PC-9 (cell line): ENCODE results near the gene ATG10. TPM values are rescaled to one million over a fixed set of nuclear protein-coding genes. Genes with fewer than 3 reads are reported as not detected.

Experiments
- BruUV-seq: library from RNA; stranded (reverse); fragments of 400-500 nt; replicated peaks from 2 replicates; lab custom pipeline; 2021; lab: Mats Ljungman, UMichigan
- CTCF ChIA-PET: fragments of 300-600 bp; sonication (Branson Sonifier 250); formaldehyde crosslinking; loops from one replicate; lab custom pipeline; 2022; ENCODE audit warnings: antibody characterized with exemption; lab: Charles Lee
- POLR2A ChIA-PET: fragments of 300-600 bp; sonication (Branson Sonifier 250); formaldehyde crosslinking; loops from one replicate; lab custom pipeline; 2022; ENCODE audit warnings: antibody characterized with exemption; ENCODE audit not compliant: unreplicated experiment; lab: Charles Lee
- DNase-seq, 2 experiments: peaks; one replicate each; pipeline versions ENCODE4 v3.0.0 to v3.0.0-alpha.2; 2015 to 2022; ENCODE audit warnings: mixed read lengths in 1 of 2
- H2AFZ ChIP-seq: fragments of 200-600 bp; sonication (generic); 2 replicates; pipeline ENCODE4 v1.8.1; 2017; ENCODE audit warnings: antibody characterized with exemption
- H3F3A ChIP-seq: fragments of 200-600 bp; sonication (generic); 2 replicates; pipeline ENCODE4 v1.8.1; 2017; ENCODE audit warnings: antibody characterized with exemption, mild to moderate bottlenecking, low read depth; ENCODE audit not compliant: insufficient read depth
- H3K27ac ChIP-seq: fragments of 200-600 bp; sonication (generic); 2 replicates; pipeline ENCODE4 v1.6.1; 2016; ENCODE audit warnings: mixed run types
- H3K27me3 ChIP-seq: fragments of 200-600 bp; sonication (generic); 2 replicates; pipeline ENCODE4 v1.6.1; 2016; ENCODE audit warnings: low read depth, mixed run types; ENCODE audit not compliant: insufficient read depth
- H3K36me3 ChIP-seq: fragments of 200-600 bp; sonication (generic); 2 replicates; pipeline ENCODE4 v1.6.1; 2016; ENCODE audit warnings: low read depth, mixed run types
- H3K4me1 ChIP-seq: fragments of 200-600 bp; sonication (generic); replicated peaks from 2 replicates; pipeline ENCODE4 v1.6.1; 2016; ENCODE audit warnings: mixed run types; ENCODE audit not compliant: insufficient read depth
- H3K4me2 ChIP-seq: fragments of 200-600 bp; sonication (generic); 2 replicates; pipeline ENCODE4 v1.6.1; 2017; ENCODE audit warnings: mixed run types
- H3K4me3 ChIP-seq: fragments of 200-600 bp; sonication (generic); 2 replicates; pipeline ENCODE4 v1.6.1; 2016; ENCODE audit warnings: mixed run types
- H3K79me2 ChIP-seq: fragments of 200-600 bp; sonication (generic); 2 replicates; pipeline ENCODE4 v1.6.1; 2017; ENCODE audit warnings: low read depth, mixed run types
- H3K9me2 ChIP-seq: fragments of 200-600 bp; sonication (generic); 2 replicates; pipeline ENCODE4 v1.8.1; 2017; ENCODE audit warnings: mild to moderate bottlenecking; ENCODE audit not compliant: insufficient read depth
- H3K9me3 ChIP-seq: fragments of 200-600 bp; sonication (generic); 2 replicates; pipeline ENCODE4 v1.8.1; 2016; ENCODE audit warnings: low read depth; ENCODE audit not compliant: insufficient read depth
- H4K20me1 ChIP-seq: fragments of 200-600 bp; sonication (generic); 2 replicates; pipeline ENCODE4 v1.8.1; 2017; ENCODE audit not compliant: insufficient read depth
- EZH2 ChIP-seq: fragments of 200-600 bp; sonication (generic); IDR thresholded peaks from 2 replicates; pipeline ENCODE4 v1.8.0; 2017; ENCODE audit warnings: antibody characterized with exemption, low read depth
- intact Hi-C: fragments of 100-400 bp; cut with micrococcal nuclease; formaldehyde crosslinking; loops from one replicate; pipeline ENCODE4 v1.10.0; 2022; ENCODE audit not compliant: unreplicated experiment
- total RNA-seq: library from RNA; stranded (reverse); gene quantifications from 2 replicates; pipeline ENCODE4 v1.2.3, GENCODE V29; 2021
- TF ChIP-seq, protein P1 (sequence below): fragments of 200-600 bp; sonication (generic); conservative IDR thresholded peaks from 2 replicates; pipeline ENCODE4 v1.6.1; 2017; ENCODE audit warnings: mixed run types, antibody characterized with exemption, mild to moderate bottlenecking, moderate library complexity

The ATG10 gene
- total RNA-seq, 1 experiment from 2014 or later = 12.7 TPM

- no peaks in the 10 kb centered on the region for H3K4me1 ChIP-seq
- H3K27me3 ChIP-seq = no peaks in the 10 kb centered on the region
- H3K4me2 ChIP-seq = no peak overlapping the region
- H3K9me3 ChIP-seq = no peaks in the 10 kb centered on the region
- BruUV-seq = no TSS peak
- H3K36me3 ChIP-seq = no peaks in the 10 kb centered on the region
- ChIA-PET CTCF (no interaction called here), POLR2A (interaction anchor here (0.6 kb wide), 1 partner anchor 484 kb away, joined by 7 read pairs; no protein-coding TSS in a partner anchor)
- H3K27ac ChIP-seq = no peak overlapping the region
- intact Hi-C loops = no loop called here
- no peak for DNase-seq
- no peaks in the 10 kb centered on the region for H4K20me1 ChIP-seq
- no peaks in the 10 kb centered on the region for H3K9me2 ChIP-seq
- no peak overlapping the region for H3K4me3 ChIP-seq
- H3K79me2 ChIP-seq = no peaks in the 10 kb centered on the region
- no peaks in the 10 kb centered on the region for H3F3A ChIP-seq
- H2AFZ ChIP-seq = no peak overlapping the region
- TF ChIP-seq EZH2 = no peak
- TF ChIP-seq, protein P1, sequence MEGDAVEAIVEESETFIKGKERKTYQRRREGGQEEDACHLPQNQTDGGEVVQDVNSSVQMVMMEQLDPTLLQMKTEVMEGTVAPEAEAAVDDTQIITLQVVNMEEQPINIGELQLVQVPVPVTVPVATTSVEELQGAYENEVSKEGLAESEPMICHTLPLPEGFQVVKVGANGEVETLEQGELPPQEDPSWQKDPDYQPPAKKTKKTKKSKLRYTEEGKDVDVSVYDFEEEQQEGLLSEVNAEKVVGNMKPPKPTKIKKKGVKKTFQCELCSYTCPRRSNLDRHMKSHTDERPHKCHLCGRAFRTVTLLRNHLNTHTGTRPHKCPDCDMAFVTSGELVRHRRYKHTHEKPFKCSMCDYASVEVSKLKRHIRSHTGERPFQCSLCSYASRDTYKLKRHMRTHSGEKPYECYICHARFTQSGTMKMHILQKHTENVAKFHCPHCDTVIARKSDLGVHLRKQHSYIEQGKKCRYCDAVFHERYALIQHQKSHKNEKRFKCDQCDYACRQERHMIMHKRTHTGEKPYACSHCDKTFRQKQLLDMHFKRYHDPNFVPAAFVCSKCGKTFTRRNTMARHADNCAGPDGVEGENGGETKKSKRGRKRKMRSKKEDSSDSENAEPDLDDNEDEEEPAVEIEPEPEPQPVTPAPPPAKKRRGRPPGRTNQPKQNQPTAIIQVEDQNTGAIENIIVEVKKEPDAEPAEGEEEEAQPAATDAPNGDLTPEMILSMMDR = no peak
Measured at GRCh38 chr5:82205005-82205404, 233.2 kb downstream of the ATG10 start.

- H3K9me3 ChIP-seq = no peaks in the 10 kb centered on the region
- intact Hi-C loops = no loop called here
- H3K36me3 ChIP-seq = no peaks in the 10 kb centered on the region
- no peaks in the 10 kb centered on the region for H4K20me1 ChIP-seq
- DNase-seq = no peak
- H3K27ac ChIP-seq = no peak overlapping the region
- H3F3A ChIP-seq = no peaks in the 10 kb centered on the region
- ChIA-PET POLR2A (no interaction called here), CTCF (no interaction called here)
- no peak overlapping the region for H2AFZ ChIP-seq
- no peaks in the 10 kb centered on the region for H3K79me2 ChIP-seq
- H3K9me2 ChIP-seq = no peaks in the 10 kb centered on the region
- TF ChIP-seq, protein P1 = no peak
- TF ChIP-seq EZH2 = no peak
- no peak overlapping the region for H3K4me3 ChIP-seq
- no peaks in the 10 kb centered on the region for H3K4me1 ChIP-seq
- no peak overlapping the region for H3K4me2 ChIP-seq
- H3K27me3 ChIP-seq = no peaks in the 10 kb centered on the region
- no TSS peak for BruUV-seq
Measured at GRCh38 chr5:82208371-82208770, 236.5 kb downstream of the ATG10 start.

DNA sequence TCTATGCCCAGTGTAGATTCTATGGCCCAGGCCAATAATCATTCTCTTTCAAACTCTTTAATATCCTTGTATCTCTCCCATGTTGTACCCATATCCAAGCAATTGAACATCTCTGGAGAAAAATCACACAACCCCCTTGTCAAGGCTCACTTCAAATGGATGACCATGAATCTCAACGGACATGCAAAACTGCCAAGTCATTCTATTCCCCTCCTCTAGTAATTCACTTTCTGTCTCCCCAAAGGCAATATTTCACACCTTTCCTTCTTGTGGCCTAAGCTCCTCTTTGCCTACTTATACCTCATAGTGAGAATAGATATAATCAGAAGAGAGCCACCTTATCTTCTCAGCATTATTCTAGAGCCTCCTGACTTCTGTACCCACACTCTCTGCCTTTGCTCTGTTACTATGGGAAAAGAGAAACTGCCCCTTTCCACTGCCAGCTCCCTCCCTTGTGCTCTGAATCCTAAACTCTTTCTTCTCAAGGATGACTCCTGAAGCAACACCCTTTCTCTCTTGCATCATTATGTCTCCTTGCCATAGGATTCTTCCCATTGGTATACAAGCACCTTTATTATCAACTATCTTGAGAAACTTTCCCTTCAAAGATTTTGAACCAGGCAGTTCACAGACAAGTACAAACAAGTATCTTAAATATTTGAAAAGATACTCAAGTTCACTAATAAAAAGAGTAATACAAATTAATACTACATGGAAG, 240.2 kb downstream of the ATG10 start:
- H3K27ac ChIP-seq = no peak overlapping the region
- CTCF ChIA-PET = no interaction called here
- intact Hi-C loops = no loop called here

More for the DNA sequence above, 240.2 kb downstream of the ATG10 start:
- Histone ChIP-seq H3K4me1 (no peaks in the 10 kb centered on the region), H3K79me2 (no peaks in the 10 kb centered on the region), H3K36me3 (no peaks in the 10 kb centered on the region), H3K4me2 (no peak overlapping the region), H4K20me1 (no peaks in the 10 kb centered on the region), H2AFZ (no peak overlapping the region), H3F3A (no peaks in the 10 kb centered on the region), H3K4me3 (no peak overlapping the region), H3K27me3 (no peaks in the 10 kb centered on the region), H3K9me2 (no peaks in the 10 kb centered on the region), H3K9me3 (no peaks in the 10 kb centered on the region)
- TF ChIP-seq EZH2 = no peak
- TF ChIP-seq, protein P1 = no peak
- BruUV-seq = no TSS peak
- no peak for DNase-seq
- POLR2A ChIA-PET = no interaction called here
